HG02981 (cell line): Measurements from ENCODE around the gene KRT6B.
"Not testable (repeated sequence)": the region's sequence is repeated elsewhere in the genome, so short reads cannot be mapped to it uniquely, and the experiment has no call there.

ENCODE experiments used
- ATAC-seq: cut with Tn5 transposase; IDR thresholded peaks from one replicate; pipeline ENCODE4 v1.9.1; 2021; ENCODE audit warnings: mild to moderate bottlenecking, moderate library complexity; ENCODE audit not compliant: unreplicated experiment

Gene KRT6B

GRCh38 chr12:52473768-52474167, 21.8 kb upstream of the KRT6B start, which contains the start of gene KRT6C:
TSS of gene KRT6C (minus strand) at chr12:52473805. CDS start at chr12:52473737, 68 bp downstream.
- ATAC-seq: no peak

- ATAC-seq: no peak
Measured at GRCh38 chr12:52469853-52470252, 17.9 kb upstream of the KRT6B start.

- ATAC-seq: no peak
Measured at GRCh38 chr12:52464897-52465296, 13.0 kb upstream of the KRT6B start.

DNA sequence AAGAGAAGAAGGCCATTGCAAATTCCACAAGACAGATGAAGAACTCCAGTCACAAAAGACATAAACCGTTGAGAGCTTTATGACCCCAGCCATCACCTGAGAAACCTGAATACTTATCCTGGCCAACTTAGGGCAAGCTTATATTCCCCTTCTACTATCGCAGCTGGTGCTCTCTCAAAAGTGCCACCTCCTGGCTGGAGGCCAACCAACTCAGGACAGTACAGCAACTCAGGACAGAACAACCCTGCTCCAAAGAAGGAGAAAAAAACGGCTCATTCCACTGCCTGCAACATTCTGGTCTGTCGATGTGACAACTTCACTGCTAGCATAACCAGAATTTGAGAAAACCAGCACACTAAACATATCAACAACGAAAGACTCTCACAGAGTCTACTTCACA, 9.7 kb upstream of the KRT6B start:
- no peak for ATAC-seq

DNA sequence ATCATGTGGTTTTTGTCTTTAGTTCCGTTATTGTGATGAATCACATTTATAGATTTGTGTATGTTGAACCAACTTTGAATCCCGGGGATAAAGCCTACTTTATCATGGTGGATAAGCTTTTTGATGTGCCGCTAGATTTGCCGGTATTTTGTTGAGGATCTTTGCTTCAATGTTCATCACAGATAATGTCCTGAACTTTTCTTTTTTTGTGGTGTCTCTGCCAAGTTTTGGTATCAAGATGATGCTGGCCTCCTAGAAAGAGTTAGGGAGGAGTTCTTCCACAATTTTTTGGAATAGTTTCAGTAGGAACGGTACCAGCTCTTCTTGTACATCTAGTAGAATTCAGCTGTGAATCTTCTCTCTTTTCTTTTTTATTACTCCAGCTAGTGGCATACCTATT, 6.9 kb upstream of the KRT6B start:
- ATAC-seq: no peak

DNA sequence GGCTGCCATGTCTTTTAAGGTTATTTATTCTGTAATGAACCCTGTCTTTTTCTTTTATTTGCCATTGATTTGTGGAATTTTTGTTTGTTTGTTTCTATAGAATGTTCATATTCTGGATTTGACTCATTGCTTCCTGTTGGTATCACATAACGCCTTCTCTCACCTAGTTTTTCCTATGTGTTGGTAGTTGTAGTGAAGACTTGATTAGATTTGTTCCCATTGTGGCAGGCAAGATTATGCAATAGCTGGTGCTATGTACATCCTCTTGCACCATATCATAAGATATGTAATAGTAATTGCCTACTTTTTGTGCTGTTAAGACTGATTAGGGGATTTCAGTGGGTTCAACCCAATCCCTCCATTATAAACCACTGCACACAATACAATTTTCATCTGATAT, 3.9 kb upstream of the KRT6B start:
- ATAC-seq: no peak

- ATAC-seq: no peak
Measured at GRCh38 chr12:52454411-52455201, 2.7 kb upstream of the KRT6B start.

DNA sequence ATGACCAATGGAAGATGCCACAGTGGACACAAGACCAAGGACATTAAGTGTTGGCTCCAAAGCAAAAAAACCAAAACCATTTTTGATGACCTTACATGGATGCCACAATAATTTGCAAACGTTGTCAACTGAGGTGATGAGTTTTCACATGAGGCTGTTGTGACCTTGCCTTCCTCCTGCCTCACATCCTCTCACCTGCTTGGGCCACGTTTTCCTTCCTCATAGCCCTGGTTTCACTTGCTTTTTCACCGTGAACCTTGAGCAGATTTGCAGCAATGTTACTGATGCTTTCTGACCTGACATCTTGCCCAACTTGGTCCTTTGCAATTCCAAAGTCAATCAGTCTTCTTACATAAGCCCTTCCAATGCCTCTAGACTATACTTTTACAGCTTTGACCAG, 3.7 kb downstream of the KRT6B start:
- ATAC-seq: no peak

DNA sequence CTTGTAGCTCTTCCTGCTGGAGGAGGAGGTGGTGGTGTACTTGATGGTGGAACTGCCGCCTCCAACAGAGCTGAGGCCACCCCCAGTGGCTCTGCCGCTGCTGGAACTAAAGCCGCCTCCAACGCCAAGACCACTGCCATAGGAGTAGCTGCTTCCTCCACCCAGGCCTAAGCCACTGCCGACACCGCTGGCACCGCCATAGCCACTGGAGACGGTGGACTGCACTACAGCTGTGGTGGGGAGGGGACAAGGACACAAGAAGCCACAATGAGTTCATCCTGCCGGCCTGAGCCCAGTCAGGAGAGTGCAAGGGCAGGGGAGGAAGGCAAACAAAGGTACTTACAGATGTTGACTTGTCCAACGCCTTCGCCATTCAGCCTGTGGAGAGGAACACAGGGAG, 4.8 kb downstream of the KRT6B start:
- not testable (repeated sequence) for ATAC-seq

DNA sequence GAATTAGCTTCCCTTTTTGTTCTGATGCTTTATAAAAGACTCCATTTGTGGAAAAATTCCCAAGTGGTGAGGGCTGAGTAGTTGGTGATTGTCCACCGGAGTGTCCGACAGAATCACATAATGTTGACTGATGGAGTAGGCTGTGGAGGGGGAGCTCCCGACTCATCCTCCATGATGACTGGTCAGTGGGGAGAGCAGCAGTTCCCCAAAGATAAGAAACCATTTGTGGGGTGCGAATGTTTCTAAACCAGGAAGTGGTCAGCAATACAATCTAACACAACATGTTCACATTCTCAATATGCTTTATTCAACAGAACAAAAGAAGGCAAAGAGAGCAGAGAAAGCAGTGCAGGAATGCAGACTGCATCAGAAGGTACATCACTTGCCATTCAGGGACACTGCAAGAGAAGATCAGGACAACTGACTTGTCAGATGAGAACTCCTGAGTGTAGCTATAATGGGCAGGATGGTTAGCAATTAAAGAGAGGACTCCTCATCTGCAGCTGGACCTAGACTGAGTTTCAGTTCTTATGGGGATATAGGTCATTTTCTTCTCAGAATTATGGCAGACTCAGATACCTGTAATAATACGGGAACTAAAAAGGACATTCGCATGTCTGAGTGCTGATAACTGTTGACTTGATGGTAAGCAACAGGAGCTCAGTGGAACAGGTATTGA, 5.4 kb downstream of the KRT6B start:
- no peak for ATAC-seq

- no peak for ATAC-seq
Measured at GRCh38 chr12:52445876-52446275, 6.1 kb downstream of the KRT6B start.

DNA sequence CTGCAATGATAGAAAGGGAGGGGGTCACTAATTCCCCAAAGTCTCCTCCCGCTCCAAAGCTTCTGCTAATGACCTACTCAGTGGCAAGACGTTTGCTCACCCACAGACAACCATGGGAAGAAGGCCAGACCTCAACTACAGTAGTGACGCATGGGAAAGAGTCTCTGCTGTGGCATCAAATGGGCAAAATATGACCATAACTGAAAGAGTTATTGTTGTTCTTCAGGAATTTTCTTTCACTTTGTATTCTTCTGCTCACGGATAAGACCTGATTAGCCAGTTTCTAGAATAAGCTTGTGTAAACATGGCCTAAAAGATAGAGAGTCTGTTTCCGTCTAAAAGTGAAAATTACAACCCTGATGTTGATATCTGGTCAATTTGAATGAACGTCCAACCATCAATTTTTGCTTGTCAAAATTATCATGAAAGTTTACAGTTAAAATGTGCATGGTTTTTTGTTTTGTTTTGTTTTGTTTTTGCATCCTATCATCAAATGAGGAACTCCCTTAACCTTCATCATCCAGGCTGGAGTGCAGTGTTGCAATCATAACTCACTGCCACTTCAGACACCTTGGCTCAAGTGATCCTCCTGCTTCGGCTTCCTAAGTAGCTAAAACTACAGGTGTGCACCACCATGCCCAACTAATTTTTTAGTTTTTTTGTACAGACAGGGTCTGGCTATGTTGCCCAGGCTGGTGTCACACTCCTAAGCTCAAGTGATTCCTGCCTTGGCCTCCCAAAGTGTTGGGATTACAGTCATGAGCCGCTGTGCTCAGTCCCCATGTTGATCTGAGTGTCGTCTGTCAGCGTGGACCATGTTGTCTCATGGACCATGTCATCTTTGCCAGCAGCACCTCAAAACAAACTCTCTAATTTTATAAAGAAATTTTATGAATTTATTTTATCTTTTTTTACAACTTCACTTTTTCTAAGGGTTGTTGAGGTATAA, 7.0 kb downstream of the KRT6B start:
- ATAC-seq: no peak

DNA sequence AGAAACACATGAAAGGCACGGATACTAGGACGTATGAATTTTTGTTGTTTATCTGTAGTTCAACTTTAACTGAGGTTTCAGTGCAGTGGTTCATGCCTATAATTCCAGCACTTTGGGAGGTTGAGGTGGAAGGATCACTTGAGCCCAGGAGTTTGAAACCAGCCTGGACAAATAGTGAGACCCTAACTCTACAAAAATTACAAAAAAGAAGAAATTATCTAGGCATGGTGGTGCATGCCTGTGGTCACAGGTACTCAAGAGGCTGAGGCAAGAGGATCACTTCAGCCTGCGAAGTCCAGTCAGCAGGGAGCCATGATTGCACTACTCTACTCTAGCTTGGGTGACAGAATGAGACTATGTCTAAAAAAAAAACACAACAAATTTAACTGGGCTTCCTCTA, 8.0 kb downstream of the KRT6B start:
- ATAC-seq: no peak

DNA sequence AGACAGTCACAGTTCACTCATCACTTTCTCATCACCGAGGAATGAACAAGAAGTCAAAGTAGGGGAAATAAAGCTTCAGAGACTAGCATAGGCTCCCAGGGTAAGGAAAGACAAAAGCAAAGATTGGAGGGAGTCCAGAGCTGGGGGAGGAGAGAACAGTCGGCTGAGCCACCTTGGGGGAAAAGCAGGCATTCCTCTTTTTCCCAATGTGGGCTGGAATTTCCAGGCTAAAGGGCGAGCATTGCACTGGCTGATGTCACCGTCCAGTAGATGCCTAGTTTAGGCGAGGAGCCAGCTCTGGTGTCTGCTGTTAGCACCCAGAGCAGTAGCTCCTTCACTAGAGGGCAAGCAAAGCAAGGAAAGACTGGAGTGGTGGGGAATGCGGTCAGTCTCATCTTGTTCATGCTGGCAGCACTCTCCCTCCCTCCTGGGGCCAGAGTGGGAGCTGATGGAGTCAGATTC, 9.3 kb downstream of the KRT6B start:
- no peak for ATAC-seq

GRCh38 chr12:52441320-52441911, 10.5 kb downstream of the KRT6B start:
- ATAC-seq: no peak

GRCh38 chr12:52440821-52441319, 11.1 kb downstream of the KRT6B start:
- ATAC-seq: no peak

- no peak for ATAC-seq
Measured at GRCh38 chr12:52439845-52440244, 12.1 kb downstream of the KRT6B start.

DNA sequence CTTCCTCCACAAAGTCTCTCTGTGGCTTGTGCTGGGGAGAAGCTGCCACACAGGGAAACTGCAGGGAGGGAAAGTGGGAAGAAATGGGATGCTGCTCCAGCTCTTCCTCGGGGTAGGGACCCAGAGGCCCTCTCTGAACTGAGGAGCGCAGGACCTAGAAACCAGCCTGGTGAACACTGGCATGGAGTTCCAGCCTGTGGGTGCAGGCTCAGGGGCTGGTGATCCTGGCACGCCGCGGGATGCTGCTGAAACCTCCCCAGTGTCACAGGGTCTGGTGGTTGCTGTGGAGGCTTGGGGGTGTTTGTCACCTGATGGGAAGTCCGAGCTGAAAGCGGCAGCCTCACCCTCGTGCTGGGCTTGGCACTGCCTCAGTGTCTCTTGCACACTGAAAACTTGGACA, 12.5 kb downstream of the KRT6B start:
- ATAC-seq: no peak

GRCh38 chr12:52438305-52439301, 13.3 kb downstream of the KRT6B start:
- no peak for ATAC-seq
